Activated T-cell treated with anti-CD3 and anti-CD28 coated beads, Interleukin-2, amount 50 U/mL, for 48 hours (primary cell): ENCODE measurements around the gene RFK.
"Not testable (repeated sequence)": the region's sequence is repeated elsewhere in the genome, so short reads cannot be mapped to it uniquely, and the experiment has no call there.

Experiments used
- DNase-seq, 2 experiments: peaks; one replicate each; pipeline ENCODE4 v3.0.0-alpha.2; 2020

Gene RFK

GRCh38 chr9:76394195-76394959, at the start of gene RFK:
Gene RFK, minus strand, starts transcription at chr9:76394426. Its CDS starts 255 bp downstream, at chr9:76394171.
- DNase-seq: peak; percentile 95 to 96

DNA sequence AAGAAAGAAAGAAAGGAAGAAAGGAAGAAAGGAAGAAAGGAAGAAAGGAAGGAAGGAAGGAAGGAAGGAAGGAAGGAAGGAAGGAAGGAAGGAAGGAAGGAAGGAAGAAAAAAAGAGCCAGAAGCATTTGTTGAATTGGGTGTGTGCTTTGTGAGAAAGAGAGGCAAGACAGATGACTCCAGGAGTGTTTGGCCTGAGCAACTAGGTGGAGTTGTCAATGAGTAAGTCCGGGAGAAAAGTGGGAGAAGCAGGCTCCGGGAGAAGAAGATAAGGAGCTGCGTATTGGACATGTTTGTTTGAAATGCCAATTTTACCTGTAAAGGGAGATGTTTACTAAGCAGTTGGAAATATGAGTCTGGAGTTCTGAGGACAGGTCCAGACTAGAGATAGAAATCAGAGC, 49.7 kb upstream of the RFK start:
- no peak for DNase-seq

GRCh38 chr9:76441551-76442322, 47.5 kb upstream of the RFK start:
- DNase-seq: peak; percentile 67 to 71

DNA sequence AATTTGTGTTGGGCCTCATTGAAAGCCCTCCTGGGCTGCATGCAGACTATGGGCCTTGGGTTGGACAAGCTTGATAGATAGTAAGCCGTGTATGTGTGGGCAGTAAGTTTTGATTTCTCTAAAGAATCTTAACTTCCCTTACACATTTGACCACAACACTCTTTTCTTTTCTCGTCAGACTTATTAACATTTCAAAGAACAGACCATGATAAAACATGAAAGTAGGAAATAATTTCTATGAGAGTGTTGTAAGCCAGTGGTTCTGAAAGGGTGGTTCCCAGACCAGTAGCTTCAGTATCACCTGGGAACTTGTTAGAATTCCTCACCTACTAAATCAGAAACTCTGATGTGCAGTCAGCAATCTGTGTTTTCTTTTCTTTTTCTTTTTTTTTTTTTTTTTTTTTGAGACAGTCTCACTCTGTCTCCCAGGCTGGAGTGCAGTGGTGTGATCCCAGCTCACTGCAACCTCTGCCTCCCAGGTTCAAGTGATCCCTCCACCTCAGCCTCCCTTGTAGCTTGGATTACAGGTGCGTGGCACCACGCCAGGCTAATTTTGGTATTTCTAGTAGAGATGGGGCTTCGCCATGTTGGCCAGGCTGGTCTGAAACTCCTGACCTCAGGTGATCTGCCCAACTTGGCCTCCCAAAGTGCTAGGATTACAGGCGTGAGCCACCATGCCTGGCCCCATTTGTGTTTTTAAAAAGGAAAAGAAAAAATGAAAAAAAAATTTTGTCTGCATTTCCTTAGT, 44.8 kb upstream of the RFK start:
- peak; percentile 51 to 52 for DNase-seq

- not testable (repeated sequence) for DNase-seq
Observed at GRCh38 chr9:76437017-76437699, 42.9 kb upstream of the RFK start.

GRCh38 chr9:76434897-76435296, 40.7 kb upstream of the RFK start:
- not testable (repeated sequence) for DNase-seq

DNA sequence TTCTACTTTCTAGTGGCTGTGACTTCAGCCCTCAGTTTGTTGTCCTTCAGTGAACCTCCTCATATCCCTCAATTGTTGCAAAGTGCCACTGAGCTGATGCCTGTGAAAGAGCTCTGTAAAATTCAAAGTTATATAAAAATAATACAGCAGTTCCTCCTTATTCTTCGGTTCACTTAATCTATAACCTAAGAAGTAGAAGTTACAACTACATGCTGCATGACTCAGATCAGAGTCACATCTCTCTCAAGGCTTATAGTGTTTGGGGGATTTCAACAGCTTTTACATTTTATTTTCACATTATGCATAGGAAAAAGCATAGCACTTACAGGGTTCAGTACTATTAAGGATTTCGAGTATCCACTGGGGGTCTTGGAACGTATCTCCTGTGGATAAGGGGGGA, 39.6 kb upstream of the RFK start:
- DNase-seq: no peak

DNA sequence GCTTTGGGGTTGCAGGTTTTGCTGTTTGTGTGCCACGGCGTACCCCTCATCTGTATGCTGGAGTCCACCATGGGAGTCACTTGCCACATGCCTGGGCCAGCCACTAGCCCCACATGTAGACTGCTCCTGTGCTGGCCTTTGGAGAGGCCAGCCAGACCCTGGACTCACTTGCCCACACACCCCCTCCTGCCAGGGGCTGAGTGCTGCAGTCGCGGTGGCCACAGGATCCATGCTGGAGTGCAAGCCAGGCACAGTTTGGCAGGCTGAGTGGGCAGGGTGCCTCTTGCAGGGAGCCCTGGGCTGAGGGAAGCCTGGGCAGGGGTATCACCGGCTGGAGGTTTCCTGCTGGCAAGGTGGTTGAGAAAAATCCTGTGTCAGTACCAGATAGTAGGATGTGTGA, 39.2 kb upstream of the RFK start:
- DNase-seq: no peak

GRCh38 chr9:76431601-76432000, 37.4 kb upstream of the RFK start:
- DNase-seq: no peak

DNA sequence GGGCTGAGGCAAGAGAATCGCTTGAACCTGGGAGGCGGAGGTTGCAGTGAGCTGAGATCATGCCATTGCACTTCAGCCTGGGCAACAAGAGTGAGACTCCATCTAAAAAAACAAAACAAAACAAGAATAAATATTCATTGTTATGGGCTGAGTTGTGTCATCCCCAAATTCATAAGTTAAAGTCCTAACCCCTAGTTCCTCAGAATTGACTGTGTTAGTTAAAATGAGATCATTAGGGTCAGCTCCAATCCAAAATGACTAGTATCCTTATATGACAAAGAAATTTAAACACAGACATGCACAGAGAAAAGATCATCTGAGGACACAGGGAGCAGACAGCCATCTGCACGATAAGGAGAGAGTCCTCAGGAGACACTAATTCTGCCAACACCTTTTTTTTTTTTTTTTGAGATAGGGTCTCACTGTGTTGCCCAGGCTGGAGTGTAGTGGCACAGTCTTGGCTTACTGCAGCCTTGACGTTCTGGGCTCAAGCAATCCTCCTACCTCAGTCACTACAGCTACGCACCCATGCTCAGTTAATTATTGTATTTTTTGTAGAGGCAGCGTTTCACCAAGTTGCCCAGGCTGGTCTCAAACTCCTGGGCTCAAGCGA, 32.7 kb upstream of the RFK start:
- DNase-seq: no peak

GRCh38 chr9:76425677-76426453, 31.6 kb upstream of the RFK start:
- no peak for DNase-seq

- DNase-seq: no peak
Observed at GRCh38 chr9:76424491-76424890, 30.3 kb upstream of the RFK start.

- DNase-seq: no peak
Observed at GRCh38 chr9:76423216-76424177, 29.3 kb upstream of the RFK start.

- DNase-seq: no peak
Observed at GRCh38 chr9:76419782-76420380, 25.7 kb upstream of the RFK start.

GRCh38 chr9:76417394-76417793, 23.2 kb upstream of the RFK start:
- DNase-seq: no peak

DNA sequence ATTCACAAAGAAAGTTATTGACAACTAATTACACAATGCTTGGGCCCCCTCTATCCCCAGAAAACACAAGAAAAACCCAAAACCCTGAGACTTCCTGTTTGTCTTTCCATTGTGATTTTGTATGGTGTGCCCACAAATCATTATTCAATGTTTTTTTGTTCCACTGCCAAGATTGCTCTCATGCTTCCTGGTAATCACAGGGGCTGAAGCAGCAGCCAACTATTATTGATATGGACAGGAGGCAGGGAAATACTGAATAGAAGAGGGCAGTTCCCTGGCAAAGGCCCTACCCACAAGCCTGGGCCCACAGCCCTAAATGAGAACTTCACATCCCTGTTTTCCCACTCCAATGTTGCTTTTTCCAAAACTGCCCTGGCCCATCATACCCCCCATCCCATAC, 21.5 kb upstream of the RFK start:
- no peak for DNase-seq

GRCh38 chr9:76415154-76415553, 20.9 kb upstream of the RFK start:
- no peak for DNase-seq

GRCh38 chr9:76414661-76415060, 20.4 kb upstream of the RFK start:
- DNase-seq: no peak

DNA sequence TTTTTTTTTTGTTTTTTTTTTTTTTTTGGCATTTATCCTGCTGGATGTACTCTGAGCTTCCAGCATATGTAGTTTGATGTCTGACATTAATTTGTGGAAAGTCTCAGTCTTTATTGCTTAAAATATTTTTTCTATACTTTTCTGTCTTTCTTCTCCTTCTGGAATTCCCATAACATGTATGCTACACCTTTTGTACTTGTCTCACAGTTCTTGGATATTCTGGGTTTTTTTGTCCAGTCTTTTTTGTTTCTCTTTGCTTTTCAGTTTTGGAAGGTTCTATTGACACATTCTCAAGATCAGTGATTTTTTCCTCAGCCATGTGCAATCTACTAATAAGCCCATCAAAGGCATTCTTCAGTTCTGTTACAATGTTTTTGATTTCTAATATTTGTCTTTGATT, 19.4 kb upstream of the RFK start:
- DNase-seq: no peak

- DNase-seq: no peak
Observed at GRCh38 chr9:76412638-76413037, 18.4 kb upstream of the RFK start.
